Liver (tissue), 9 donors: ENCODE measurements around the gene OR8B8. TPM values are rescaled to one million over a fixed set of nuclear protein-coding genes. Genes with fewer than 3 reads are reported as not detected.
"Not testable (repeated sequence)": the region's sequence is repeated elsewhere in the genome, so short reads cannot be mapped to it uniquely, and the experiment has no call there.

Experiments used
- DNase-seq: peaks from one replicate; pipeline ENCODE4 v3.0.0-alpha.2; 2017; ENCODE audit warnings: low spot score
- H3K27ac ChIP-seq, 2 donors: one replicate each; pipeline ENCODE4 v1.7.0; 2013; ENCODE audit warnings: inconsistent platforms in 2 of 2, low read length in 2 of 2, control low read depth in 1 of 2, low read depth in 1 of 2, mild to moderate bottlenecking in 1 of 2
- H3K27me3 ChIP-seq, 4 donors: one replicate each; pipeline versions ENCODE4 v1.6.1 to v1.7.0; 2013; ENCODE audit warnings: low read length in 3 of 4, inconsistent platforms in 1 of 4, mild to moderate bottlenecking in 1 of 4, moderate library complexity in 1 of 4; ENCODE audit not compliant: control insufficient read depth in 4 of 4, insufficient read depth in 4 of 4
- H3K36me3 ChIP-seq, 4 donors: one replicate each; pipeline versions ENCODE4 v1.6.1 to v1.7.0; 2013; ENCODE audit warnings: low read length in 3 of 4, mild to moderate bottlenecking in 3 of 4, low read depth in 1 of 4, moderate library complexity in 1 of 4; ENCODE audit not compliant: control insufficient read depth in 4 of 4, insufficient read depth in 3 of 4
- H3K4me1 ChIP-seq, 4 donors: one replicate each; pipeline versions ENCODE4 v1.6.1 to v1.7.0; 2013; ENCODE audit warnings: low read length in 3 of 4, mild to moderate bottlenecking in 3 of 4, moderate library complexity in 1 of 4; ENCODE audit not compliant: control insufficient read depth in 4 of 4, insufficient read depth in 4 of 4
- H3K4me3 ChIP-seq, 3 donors: one replicate each; pipeline versions ENCODE4 v1.6.1 to v1.7.0; 2013; ENCODE audit warnings: low read length in 3 of 3, control low read depth in 1 of 3, low read depth in 1 of 3, mild to moderate bottlenecking in 1 of 3
- H3K9ac ChIP-seq, 2 donors: one replicate each; pipeline ENCODE4 v1.7.0; 2013; ENCODE audit warnings: low read length in 2 of 2, mild to moderate bottlenecking in 2 of 2, moderate library complexity in 2 of 2, control low read depth in 1 of 2, low read depth in 1 of 2
- H3K9me3 ChIP-seq, 4 donors: one replicate each; pipeline versions ENCODE4 v1.6.1 to v1.7.0; 2013; ENCODE audit warnings: low read length in 3 of 4; ENCODE audit not compliant: control insufficient read depth in 4 of 4
- ATF3 ChIP-seq: IDR thresholded peaks from 2 replicates; pipeline ENCODE4 v1.6.1; 2016; ENCODE audit warnings: antibody characterized with exemption
- CTCF ChIP-seq: fragments of 150-350 bp; IDR thresholded peaks from 2 replicates; pipeline ENCODE4 v1.5.1; 2017; ENCODE audit warnings: improper control_type of control experiment, low read depth, low read length; ENCODE audit not compliant: missing input control
- HNF4A ChIP-seq, 2 donors: conservative IDR thresholded peaks; 2 replicates each; pipeline ENCODE4 v1.6.1; 2016; ENCODE audit warnings: antibody characterized with exemption in 2 of 2, mild to moderate bottlenecking in 2 of 2
- MAX ChIP-seq: IDR thresholded peaks from 2 replicates; pipeline ENCODE4 v1.6.1; 2016; ENCODE audit warnings: antibody characterized with exemption
- NR2F2 ChIP-seq: IDR thresholded peaks from 2 replicates; pipeline ENCODE4 v1.6.1; 2016; ENCODE audit warnings: antibody characterized with exemption
- RAD21 ChIP-seq, 2 donors: IDR thresholded peaks; 2 replicates each; pipeline ENCODE4 v1.6.1; 2016; ENCODE audit warnings: antibody characterized with exemption in 2 of 2, mild to moderate bottlenecking in 2 of 2
- REST ChIP-seq: IDR thresholded peaks from 2 replicates; pipeline ENCODE4 v1.6.1; 2016; ENCODE audit warnings: antibody characterized with exemption, mild to moderate bottlenecking
- RXRA ChIP-seq, 2 donors: IDR thresholded peaks; 2 replicates each; pipeline ENCODE4 v1.6.1; 2017 to 2018; ENCODE audit warnings: antibody characterized with exemption in 2 of 2, mild to moderate bottlenecking in 1 of 2
- YY1 ChIP-seq: IDR thresholded peaks from 2 replicates; pipeline ENCODE4 v1.6.1; 2016; ENCODE audit warnings: antibody characterized with exemption, mild to moderate bottlenecking
- WGBS: extraction: QIAGEN DNeasy Blood & Tissue Kit; methylation state at CpG from one replicate; pipeline ENCODE4 v1.1.7; 2013; 5-methylcytosine and 5-hydroxymethylcytosine counted together
- polyA plus RNA-seq, 2 donors: library from polyadenylated mRNA; stranded (reverse) in 1 of 2; unstranded in 1 of 2; fragments of 200-250 nt in 1 of 2; fragments of >200 nt in 1 of 2; fragmentation: Nextera tagmentation in 1 of 2; extraction: Ambion mirVana in 1 of 2; gene quantifications; one replicate each; pipeline versions ENCODE4 v1.2.1 to v1.2.3, GENCODE V29; 2013 to 2015
- total RNA-seq, 2 donors: library from RNA; depleted of rRNA; stranded (reverse); fragments of >200 nt; gene quantifications; one replicate each; pipeline ENCODE4 v1.2.3, GENCODE V29; 2014
- donor health status: healthy.
- donor health status: healthy.
- donor health status: healthy.
- donor health status: healthy.
- donor health status: healthy.

OR8B8 gene
- total and polyA plus RNA-seq, 4 donors, result not detected

GRCh38 chr11:124405581-124405980, 39.9 kb downstream of the OR8B8 start:
- 62% methylated on average over 2 of the region's 2 CpGs for WGBS
- Histone ChIP-seq H3K27ac (no peak overlapping the region), H3K4me1 (no peaks in the 10 kb centered on the region), H3K9me3 (no peaks in the 10 kb centered on the region), H3K9ac (no peak overlapping the region), H3K4me3 (no peak overlapping the region), H3K36me3 (no peaks in the 10 kb centered on the region), H3K27me3 (peaks cover 0 to 16% (median 0%) of the 10 kb centered on the region in 4 donors)
- no peak for DNase-seq
- no peak for TF ChIP-seq ATF3
- TF ChIP-seq NR2F2, result no peak
- no peak for TF ChIP-seq MAX
- TF ChIP-seq YY1, result no peak
- no peak for TF ChIP-seq RXRA (IDR thresholded peaks at IDR 0.05)
- TF ChIP-seq REST, result no peak
- no peak for TF ChIP-seq RAD21 (IDR thresholded peaks at IDR 0.05)

GRCh38 chr11:124403186-124403585, 42.3 kb downstream of the OR8B8 start:
- 86% methylated on average over 17 of the region's 27 CpGs for WGBS
- not testable (repeated sequence) for H3K4me3 ChIP-seq, H3K27me3 ChIP-seq, H3K27ac ChIP-seq, H3K4me1 ChIP-seq, H3K36me3 ChIP-seq, H3K9ac ChIP-seq, H3K9me3 ChIP-seq, DNase-seq

GRCh38 chr11:124402326-124402922, 43.1 kb downstream of the OR8B8 start:
- Histone ChIP-seq H3K27me3 (peaks cover 0 to 6% (median 0%) of the 10 kb centered on the region in 4 donors), H3K27ac (no peak overlapping the region), H3K9ac (no peak overlapping the region), H3K9me3 (no peaks in the 10 kb centered on the region), H3K4me1 (no peaks in the 10 kb centered on the region), H3K4me3 (no peak overlapping the region), H3K36me3 (no peaks in the 10 kb centered on the region)
- DNase-seq, result peak; percentile 48
- 34% methylated on average over 8 of the region's 8 CpGs for WGBS
- peak; percentile 57 for TF ChIP-seq CTCF
- TF ChIP-seq RAD21 (IDR thresholded peaks at IDR 0.05), result peak; percentile 67 to 79
- TF ChIP-seq HNF4A (conservative IDR thresholded peaks at IDR 0.05), result no peak
